K562 (cell line): ENCODE data around the gene CBFA2T3. TPM values are rescaled to one million over a fixed set of nuclear protein-coding genes. Genes with fewer than 3 reads are reported as not detected.

Experiments used
- BRD4 ChIP-seq: fragments of 200-600 bp; sonication (generic); IDR thresholded peaks from 2 replicates; pipeline ENCODE4 v1.6.1; 2017; ENCODE audit warnings: inconsistent platforms
- CEBPZ ChIP-seq: fragments of 150-350 bp; IDR thresholded peaks from 2 replicates; pipeline ENCODE4 v1.6.1; 2014; ENCODE audit warnings: low read depth, mild to moderate bottlenecking, low read length, borderline replicate concordance
- CHD4 ChIP-seq: fragments of 200-600 bp; sonication (generic); IDR thresholded peaks from 3 replicates; pipeline ENCODE4 v1.6.1; 2012; ENCODE audit warnings: low read depth, mild to moderate bottlenecking, mixed read lengths, low read length, inconsistent platforms; ENCODE audit not compliant: insufficient read depth, insufficient replicate concordance, poor library complexity, severe bottlenecking
- CREB3 ChIP-seq: fragments of 450-650 bp; conservative IDR thresholded peaks from 2 replicates; pipeline ENCODE4 v1.6.1; 2016; ENCODE audit warnings: missing genetic modification characterization, low read depth, mild to moderate bottlenecking, missing compliant biosample characterization, moderate library complexity
- HMG20A ChIP-seq: fragments of 450-650 bp; formaldehyde crosslinking; conservative IDR thresholded peaks from 2 replicates; pipeline ENCODE4 v1.4.0; 2020; ENCODE audit warnings: mild to moderate bottlenecking, mixed read lengths
- MTA1 ChIP-seq: fragments of 450-650 bp; IDR thresholded peaks from 2 replicates; pipeline ENCODE4 v1.6.1; 2017; ENCODE audit warnings: borderline replicate concordance
- MYC ChIP-seq, 2 experiments: fragments of 250-450 bp in 1 of 2; sonication (Bioruptor Pico) in 1 of 2; IDR thresholded peaks; 2 replicates each; pipeline versions ENCODE4 v1.5.1 to v1.6.1; 2012 to 2021; ENCODE audit warnings: low read depth in 2 of 2, borderline replicate concordance in 1 of 2, improper control_type of control experiment in 1 of 2, low read length in 1 of 2, mild to moderate bottlenecking in 1 of 2, moderate library complexity in 1 of 2
- NEUROD1 ChIP-seq: fragments of 150-350 bp; IDR thresholded peaks from 2 replicates; pipeline ENCODE4 v1.6.1; 2014; ENCODE audit warnings: borderline replicate concordance, low read length, low read depth; ENCODE audit not compliant: partially characterized antibody
- U2AF2 ChIP-seq: fragments of 200-400 bp; formaldehyde crosslinking; optimal IDR thresholded peaks from 2 replicates; pipeline ENCODE3; 2017; ENCODE audit warnings: low read depth, mild to moderate bottlenecking, low read length
- ZNF778 ChIP-seq: fragments of 450-650 bp; formaldehyde crosslinking; IDR thresholded peaks from 2 replicates; pipeline ENCODE4 v1.4.0; 2020; ENCODE audit warnings: mild to moderate bottlenecking, moderate library complexity
- polyA plus RNA-seq, 8 experiments: library from polyadenylated mRNA; depleted of rRNA in 4 of 8; stranded (reverse) in 5 of 8; unstranded in 3 of 8; fragments of >200 nt; fragmentation: Nextera tagmentation in 2 of 8; fragmentation: Illumina TruSeq in 1 of 8; extraction: Ambion mirVana in 2 of 8; extraction: Trizol in 1 of 8; gene quantifications; 2 replicates each; pipeline versions ENCODE4 v1.2.1 to v1.2.3, GENCODE V29; 2011 to 2014; ENCODE audit warnings: inconsistent platforms in 1 of 8, missing spikeins in 1 of 8
- total RNA-seq, 7 experiments: library from RNA; depleted of rRNA in 6 of 7; stranded (reverse); fragments of >200 nt in 6 of 7; fragmentation: Illumina TruSeq in 2 of 7; extraction: Trizol in 2 of 7; gene quantifications; 2 replicates each; pipeline versions ENCODE4 v1.2.1 to v1.2.3, GENCODE V29; 2011 to 2021; ENCODE audit warnings: low replicate concordance in 1 of 7

Gene CBFA2T3
- total and polyA plus RNA-seq, 9 of the 15 experiments (the other 6 are each of a cell fraction or from before 2014, with no cell fraction given): 2.3 to 145 (median 6.7) TPM

- TF ChIP-seq ZNF778 (CRISPR knock-in tag) (no peak), MTA1 (no peak), HMG20A (no peak), CREB3 (tag) (no peak), U2AF2 (no peak), CHD4 (no peak), CEBPZ (no peak), BRD4 (no peak), MYC (IDR thresholded peaks at IDR 0.05; ENCODE audit: low read depth, low read length) (no peak), MYC (CRISPR knock-in tag; IDR thresholded peaks at IDR 0.05; ENCODE audit: borderline replicate concordance, low read depth) (no peak), NEUROD1 (no peak)
Observed at GRCh38 chr16:89023151-89023551, 46.1 kb upstream of the CBFA2T3 start (continued).
